PC-9 (cell line): ENCODE results near the gene CGB1. TPM values are rescaled to one million over a fixed set of nuclear protein-coding genes. Genes with fewer than 3 reads are reported as not detected.

Experiments used
- BruUV-seq: library from RNA; stranded (reverse); fragments of 400-500 nt; replicated peaks from 2 replicates; lab custom pipeline; 2021; lab: Mats Ljungman, UMichigan
- CTCF ChIA-PET: fragments of 300-600 bp; sonication (Branson Sonifier 250); formaldehyde crosslinking; loops from one replicate; lab custom pipeline; 2022; ENCODE audit warnings: antibody characterized with exemption; lab: Charles Lee
- POLR2A ChIA-PET: fragments of 300-600 bp; sonication (Branson Sonifier 250); formaldehyde crosslinking; loops from one replicate; lab custom pipeline; 2022; ENCODE audit warnings: antibody characterized with exemption; ENCODE audit not compliant: unreplicated experiment; lab: Charles Lee
- DNase-seq, 2 experiments: peaks; one replicate each; pipeline versions ENCODE4 v3.0.0 to v3.0.0-alpha.2; 2015 to 2022; ENCODE audit warnings: mixed read lengths in 1 of 2
- H2AFZ ChIP-seq: fragments of 200-600 bp; sonication (generic); 2 replicates; pipeline ENCODE4 v1.8.1; 2017; ENCODE audit warnings: antibody characterized with exemption
- H3F3A ChIP-seq: fragments of 200-600 bp; sonication (generic); 2 replicates; pipeline ENCODE4 v1.8.1; 2017; ENCODE audit warnings: antibody characterized with exemption, mild to moderate bottlenecking, low read depth; ENCODE audit not compliant: insufficient read depth
- H3K27ac ChIP-seq: fragments of 200-600 bp; sonication (generic); 2 replicates; pipeline ENCODE4 v1.6.1; 2016; ENCODE audit warnings: mixed run types
- H3K27me3 ChIP-seq: fragments of 200-600 bp; sonication (generic); 2 replicates; pipeline ENCODE4 v1.6.1; 2016; ENCODE audit warnings: low read depth, mixed run types; ENCODE audit not compliant: insufficient read depth
- H3K36me3 ChIP-seq: fragments of 200-600 bp; sonication (generic); 2 replicates; pipeline ENCODE4 v1.6.1; 2016; ENCODE audit warnings: low read depth, mixed run types
- H3K4me1 ChIP-seq: fragments of 200-600 bp; sonication (generic); replicated peaks from 2 replicates; pipeline ENCODE4 v1.6.1; 2016; ENCODE audit warnings: mixed run types; ENCODE audit not compliant: insufficient read depth
- H3K4me2 ChIP-seq: fragments of 200-600 bp; sonication (generic); 2 replicates; pipeline ENCODE4 v1.6.1; 2017; ENCODE audit warnings: mixed run types
- H3K4me3 ChIP-seq: fragments of 200-600 bp; sonication (generic); 2 replicates; pipeline ENCODE4 v1.6.1; 2016; ENCODE audit warnings: mixed run types
- H3K79me2 ChIP-seq: fragments of 200-600 bp; sonication (generic); 2 replicates; pipeline ENCODE4 v1.6.1; 2017; ENCODE audit warnings: low read depth, mixed run types
- H3K9me2 ChIP-seq: fragments of 200-600 bp; sonication (generic); 2 replicates; pipeline ENCODE4 v1.8.1; 2017; ENCODE audit warnings: mild to moderate bottlenecking; ENCODE audit not compliant: insufficient read depth
- H3K9me3 ChIP-seq: fragments of 200-600 bp; sonication (generic); 2 replicates; pipeline ENCODE4 v1.8.1; 2016; ENCODE audit warnings: low read depth; ENCODE audit not compliant: insufficient read depth
- H4K20me1 ChIP-seq: fragments of 200-600 bp; sonication (generic); 2 replicates; pipeline ENCODE4 v1.8.1; 2017; ENCODE audit not compliant: insufficient read depth
- CTCF ChIP-seq: fragments of 200-600 bp; sonication (generic); conservative IDR thresholded peaks from 2 replicates; pipeline ENCODE4 v1.6.1; 2017; ENCODE audit warnings: mixed run types, antibody characterized with exemption, mild to moderate bottlenecking, moderate library complexity
- EZH2 ChIP-seq: fragments of 200-600 bp; sonication (generic); IDR thresholded peaks from 2 replicates; pipeline ENCODE4 v1.8.0; 2017; ENCODE audit warnings: antibody characterized with exemption, low read depth
- intact Hi-C: fragments of 100-400 bp; cut with micrococcal nuclease; formaldehyde crosslinking; loops from one replicate; pipeline ENCODE4 v1.10.0; 2022; ENCODE audit not compliant: unreplicated experiment
- total RNA-seq: library from RNA; stranded (reverse); gene quantifications from 2 replicates; pipeline ENCODE4 v1.2.3, GENCODE V29; 2021

Gene CGB1
- total RNA-seq, 1 experiment from 2014 or later: 0.83 TPM

- no TSS peak for BruUV-seq
- Histone ChIP-seq H3K4me3 (peak overlapping the region; percentile 97), H4K20me1 (peaks cover 12% of the 10 kb centered on the region), H3K9me2 (no peaks in the 10 kb centered on the region), H3K4me1 (peaks cover 16% of the 10 kb centered on the region), H3K27ac (0 out of 2 replicates have a peak overlapping the region, but pooled peaks have one; percentile 41), H3K4me2 (peak overlapping the region; percentile 95), H3K9me3 (no peaks in the 10 kb centered on the region), H3K36me3 (0 out of 2 replicates have a peak, but pooled peaks cover 2% of the 10 kb centered on the region), H2AFZ (peak overlapping the region; percentile 92), H3F3A (peaks cover 12% of the 10 kb centered on the region), H3K79me2 (peaks cover 62% of the 10 kb centered on the region), H3K27me3 (no peaks in the 10 kb centered on the region)
- POLR2A ChIA-PET: interaction anchor here (0.5 to 1.2 kb wide), 11 partner anchors 8 to 859 kb away, joined by 3 to 12 read pairs (median 5); no protein-coding TSS in a partner anchor
- DNase-seq: peak; percentile 64 to 67
- intact Hi-C loops: loop anchor here (2.0 to 10.0 kb wide), 5 partner anchors 27 to 653 kb away; partner anchors contain the start of genes CA11, FTL, RRAS and SCAF1
- CTCF ChIA-PET: interaction anchor here (0.5 to 2.6 kb wide), 11 partner anchors 8 to 279 kb away, joined by 3 to 11 read pairs (median 4); partner anchors contain the start of gene CGB7
- TF ChIP-seq CTCF (no peak), EZH2 (no peak)
These were observed 44.7 kb downstream of the CGB1 start for GRCh38 chr19:48991873-48992580.

GRCh38 chr19:48991011-48991609, 45.6 kb downstream of the CGB1 start:
- intact Hi-C loops: loop anchor here (5.0 to 10.0 kb wide), 3 partner anchors 194 to 654 kb away; partner anchors contain the start of genes CA11, RRAS and SCAF1

More at GRCh38 chr19:48991011-48991609, 45.6 kb downstream of the CGB1 start:
- Histone ChIP-seq H3K4me3 (no peak overlapping the region), H4K20me1 (peaks cover 3% of the 10 kb centered on the region), H2AFZ (no peak overlapping the region), H3F3A (peaks cover 18% of the 10 kb centered on the region), H3K27me3 (no peaks in the 10 kb centered on the region), H3K27ac (no peak overlapping the region), H3K4me2 (peak overlapping the region; percentile 95; the same call in 1 of the 2 replicates), H3K36me3 (no peaks in the 10 kb centered on the region), H3K4me1 (peaks cover 16% of the 10 kb centered on the region), H3K9me3 (no peaks in the 10 kb centered on the region), H3K9me2 (no peaks in the 10 kb centered on the region), H3K79me2 (peaks cover 52% of the 10 kb centered on the region)
- TF ChIP-seq CTCF: no peak
- TF ChIP-seq EZH2: no peak
- no TSS peak for BruUV-seq
- ChIA-PET CTCF (interaction anchor here (2.6 kb wide), 1 partner anchor 21 kb away, joined by 11 read pairs; no protein-coding TSS in a partner anchor), POLR2A (interaction anchor here (1.1 kb wide), 1 partner anchor 29 kb away, joined by 4 read pairs; no protein-coding TSS in a partner anchor)
- no peak for DNase-seq
